ENCODE measurements around the gene SLC6A6.
"Not testable (repeated sequence)": the region's sequence is repeated elsewhere in the genome, so short reads cannot be mapped to it uniquely, and the experiment has no call there.

The SLC6A6 gene

DNA sequence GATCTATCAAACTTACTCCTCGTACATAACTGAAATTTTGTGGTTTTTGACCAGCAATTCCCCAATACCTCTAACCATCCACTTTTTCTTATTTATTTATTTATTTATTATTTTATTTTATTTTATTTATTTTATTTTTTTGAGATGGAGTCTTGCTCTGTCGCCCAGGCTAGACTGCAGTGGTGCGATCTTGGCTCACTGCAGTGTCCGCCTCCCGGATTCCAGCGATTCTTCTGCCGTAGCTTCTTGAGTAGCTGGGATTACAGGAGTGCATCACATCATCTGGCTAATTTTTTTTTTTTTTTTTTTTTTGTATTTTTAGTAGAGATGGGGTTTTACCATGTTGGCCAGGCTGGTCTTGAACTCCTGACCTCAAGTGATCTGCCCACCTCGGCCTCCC, 35.3 kb downstream of the SLC6A6 start:
- DNase-seq = not testable (repeated sequence)

DNA sequence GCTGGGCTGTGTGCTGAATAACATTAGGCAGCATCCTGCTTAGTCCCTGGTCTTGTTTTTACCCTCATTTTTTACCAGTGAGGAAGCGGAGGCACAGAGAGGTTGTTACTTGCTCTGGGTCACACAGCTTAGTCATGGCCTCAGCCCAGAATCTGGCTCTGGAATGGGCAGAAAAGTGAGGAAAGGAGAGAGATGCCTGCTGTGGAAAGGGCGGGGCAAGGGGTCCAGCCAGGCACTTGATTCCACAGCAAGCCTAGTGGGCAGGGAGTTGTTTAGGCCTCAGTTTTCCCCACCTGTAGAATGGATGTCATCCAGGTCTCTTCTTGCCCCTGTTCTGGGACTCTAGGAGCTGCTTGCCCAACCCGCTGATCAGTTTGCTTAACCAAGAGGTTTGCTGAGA, 35.9 kb downstream of the SLC6A6 start:
- no peak for DNase-seq

DNA sequence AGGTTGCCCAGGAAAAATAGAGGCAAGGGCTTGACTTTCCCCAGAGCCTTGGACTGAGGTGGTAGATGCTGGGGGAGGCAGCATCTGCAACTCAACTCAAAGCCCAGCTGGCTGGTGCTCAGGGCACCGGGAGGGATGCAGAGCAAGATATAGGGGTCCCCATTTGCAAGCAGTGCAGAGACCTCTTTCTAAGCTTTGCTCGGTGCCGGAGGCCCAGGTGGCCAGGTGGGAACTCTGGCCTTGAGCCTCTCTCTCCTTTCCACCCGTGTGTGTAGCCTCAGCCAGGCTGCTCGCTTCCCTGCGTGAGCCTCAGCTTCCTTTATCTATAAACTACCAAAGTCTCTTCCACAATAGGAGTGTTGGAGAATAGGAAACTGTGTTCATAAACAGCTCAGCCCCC, 36.5 kb downstream of the SLC6A6 start:
- DNase-seq = no peak

DNA sequence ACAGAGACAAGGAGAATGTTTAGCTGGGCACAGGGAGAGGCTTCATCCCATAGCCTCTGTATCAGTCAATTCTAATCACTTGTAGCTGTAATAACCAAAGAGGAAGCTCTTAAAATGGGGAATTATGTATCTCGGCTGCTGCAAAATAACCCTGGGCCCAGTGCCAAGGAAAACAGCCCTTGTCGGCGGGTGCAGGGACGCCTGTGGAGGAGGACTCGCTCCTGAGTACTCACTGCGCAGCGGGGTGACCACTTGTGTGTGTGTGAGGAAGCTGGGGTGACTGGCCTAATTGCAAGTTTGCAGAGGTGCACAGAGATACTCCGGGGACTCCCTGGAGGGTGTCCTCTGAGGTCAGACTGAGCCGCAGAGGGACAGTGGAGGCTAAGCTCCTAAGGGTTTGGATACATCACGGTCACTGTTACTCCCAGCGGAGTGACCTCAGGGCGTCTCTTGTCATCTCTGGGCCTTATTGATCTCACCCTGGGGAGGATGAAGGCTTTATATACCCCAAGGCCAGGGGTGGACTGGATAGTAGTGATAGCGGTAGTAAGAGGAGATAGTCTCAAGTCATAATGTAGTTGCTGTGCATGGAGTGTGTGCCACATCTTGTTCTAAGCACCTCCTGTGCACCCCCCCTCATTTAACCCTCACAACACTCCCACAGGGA, 37.2 kb downstream of the SLC6A6 start:
- peak in 1 of 14 donors; percentile 53 for DNase-seq

DNA sequence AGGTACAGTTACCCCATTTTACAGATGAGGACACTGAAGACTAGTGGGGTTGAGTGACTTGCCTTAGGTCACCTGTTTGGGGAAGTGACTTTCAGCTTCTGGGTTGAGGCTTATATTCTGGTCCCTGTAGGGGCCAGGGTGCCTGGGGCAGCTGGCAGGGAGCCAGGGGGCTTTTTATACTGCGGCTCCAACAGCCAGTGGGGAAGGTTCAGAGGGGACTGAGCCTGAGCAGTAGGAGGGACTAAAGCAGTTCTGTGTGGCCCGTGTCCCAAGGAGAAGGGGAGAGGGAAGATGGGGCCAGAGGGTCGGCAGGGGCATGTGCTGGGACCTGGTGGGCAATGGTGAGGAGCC, 37.7 kb downstream of the SLC6A6 start:
- no peak for DNase-seq

DNA sequence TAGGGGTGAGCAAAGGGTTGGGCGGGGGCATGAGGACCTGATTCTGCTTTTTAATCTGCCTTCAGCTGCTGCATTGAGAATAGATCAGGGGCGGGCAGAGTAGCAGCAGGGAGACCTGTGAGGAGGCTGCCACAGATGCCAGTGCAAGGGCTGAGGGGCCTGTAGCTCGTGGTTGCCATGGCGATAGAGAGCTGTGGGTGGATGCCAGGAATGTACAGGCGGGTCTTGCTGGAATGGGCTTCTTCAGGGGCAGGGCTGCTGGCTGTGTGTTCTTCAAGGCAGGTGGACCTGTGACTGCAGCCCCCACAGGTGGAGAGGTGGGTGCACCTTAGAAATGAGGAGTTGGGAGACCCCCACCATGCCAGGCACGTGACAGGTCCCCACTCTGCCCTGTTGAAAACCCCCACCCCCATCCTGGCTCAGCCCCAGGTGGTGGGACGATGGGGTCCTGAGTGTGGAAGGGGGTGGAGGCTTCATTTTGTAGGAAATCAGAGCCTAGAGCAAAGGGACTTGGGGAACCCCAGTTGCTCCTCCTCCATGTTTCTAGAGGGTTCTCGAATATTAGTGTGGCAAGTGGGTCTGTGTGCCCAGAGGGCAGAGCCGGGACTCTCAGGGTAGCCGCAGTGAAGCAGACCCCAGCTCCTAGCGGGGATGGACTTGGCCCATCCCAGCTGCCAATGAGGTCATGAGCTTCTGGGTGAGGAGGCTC, 38.3 kb downstream of the SLC6A6 start:
- DNase-seq = no peak

DNA sequence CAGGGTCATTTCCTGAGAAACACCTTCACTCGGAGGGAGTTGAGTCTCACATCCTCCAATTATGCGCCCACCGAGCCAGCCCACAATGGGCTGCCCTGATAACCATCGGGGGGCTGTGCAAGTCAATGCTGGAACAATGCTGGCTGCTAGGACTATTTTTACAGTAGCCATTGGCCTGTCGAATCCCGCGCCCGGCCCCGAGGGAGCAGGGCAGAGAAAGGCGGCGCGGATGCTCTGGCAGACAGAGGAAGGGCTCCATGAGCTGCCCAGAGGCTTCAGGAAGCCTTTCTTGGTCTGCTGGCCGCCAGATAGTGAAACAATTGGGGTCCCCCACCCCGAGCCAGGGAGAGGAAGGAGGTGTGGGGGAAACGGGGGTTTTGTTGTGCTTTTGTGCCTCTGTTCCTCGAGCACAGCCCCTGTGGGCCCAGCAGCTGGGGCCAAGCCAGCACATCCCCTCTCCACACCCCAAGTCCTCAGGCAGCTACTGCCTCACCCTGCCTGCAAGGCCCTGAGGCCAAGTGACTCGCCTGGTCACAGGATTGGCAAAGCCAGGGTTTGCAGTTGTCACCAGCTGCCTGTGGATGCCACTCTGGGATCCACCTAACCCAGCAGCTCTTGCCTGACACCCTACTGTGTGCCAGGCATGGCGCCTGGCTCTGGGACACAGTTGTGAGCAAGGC, 39.0 kb downstream of the SLC6A6 start:
- no peak for DNase-seq

DNA sequence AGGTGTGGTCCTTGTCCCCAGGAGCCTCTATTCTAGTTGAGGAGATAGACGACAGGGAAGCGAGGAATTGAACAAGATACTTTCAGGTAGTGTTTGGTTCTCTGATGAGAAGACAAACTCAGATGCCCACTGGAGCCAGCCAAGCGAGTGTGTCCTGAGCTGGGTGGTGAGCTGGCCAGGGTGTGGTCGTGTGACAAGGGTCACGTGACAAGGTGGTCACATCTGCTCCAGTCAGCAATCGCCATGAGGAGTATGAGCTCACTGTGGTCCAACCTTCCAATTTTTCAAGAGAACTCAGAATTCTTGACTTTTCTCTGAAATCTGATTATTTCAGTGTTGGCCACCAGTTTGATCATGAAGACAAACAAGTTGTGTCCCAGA, 39.5 kb downstream of the SLC6A6 start:
- DNase-seq = no peak

DNA sequence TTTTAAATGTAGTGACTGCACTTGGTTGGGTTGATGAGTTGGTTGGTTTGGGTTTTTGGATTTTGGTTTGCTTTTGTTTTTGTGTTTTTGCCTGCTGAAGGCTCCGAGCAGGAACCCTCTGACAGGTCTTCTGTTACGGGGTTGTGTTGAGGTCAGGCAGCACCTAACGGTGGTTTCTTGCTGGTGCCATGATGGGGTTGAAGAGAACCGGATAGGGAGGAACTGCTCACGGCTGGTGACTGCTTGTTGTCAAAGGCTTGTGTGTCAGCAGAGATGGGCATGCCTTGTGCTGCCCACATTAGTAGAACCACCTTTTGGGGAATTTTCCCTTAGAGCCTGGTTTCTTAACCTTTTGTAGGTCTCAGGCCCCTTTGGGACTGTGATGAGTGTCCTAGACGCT, 42.0 kb downstream of the SLC6A6 start:
- DNase-seq = no peak

DNA sequence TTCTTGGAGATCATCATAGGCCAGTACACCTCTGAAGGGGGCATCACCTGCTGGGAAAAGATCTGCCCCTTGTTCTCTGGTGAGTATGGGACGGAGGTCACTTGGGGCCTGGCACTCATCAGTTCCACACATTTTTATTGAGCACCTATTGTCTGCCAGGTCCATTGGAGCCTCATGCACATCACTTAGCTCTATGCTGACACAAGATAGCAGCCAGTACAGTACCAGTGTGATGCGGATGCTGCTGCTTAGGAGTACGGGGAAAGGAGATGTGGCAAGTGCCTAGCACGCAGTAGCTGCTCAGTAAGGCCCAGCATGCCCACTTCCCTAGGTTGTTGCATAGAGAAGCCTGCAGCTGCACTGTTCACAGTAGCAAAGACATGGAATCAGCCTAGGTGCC, 43.4 kb downstream of the SLC6A6 start:
- DNase-seq = no peak

DNA sequence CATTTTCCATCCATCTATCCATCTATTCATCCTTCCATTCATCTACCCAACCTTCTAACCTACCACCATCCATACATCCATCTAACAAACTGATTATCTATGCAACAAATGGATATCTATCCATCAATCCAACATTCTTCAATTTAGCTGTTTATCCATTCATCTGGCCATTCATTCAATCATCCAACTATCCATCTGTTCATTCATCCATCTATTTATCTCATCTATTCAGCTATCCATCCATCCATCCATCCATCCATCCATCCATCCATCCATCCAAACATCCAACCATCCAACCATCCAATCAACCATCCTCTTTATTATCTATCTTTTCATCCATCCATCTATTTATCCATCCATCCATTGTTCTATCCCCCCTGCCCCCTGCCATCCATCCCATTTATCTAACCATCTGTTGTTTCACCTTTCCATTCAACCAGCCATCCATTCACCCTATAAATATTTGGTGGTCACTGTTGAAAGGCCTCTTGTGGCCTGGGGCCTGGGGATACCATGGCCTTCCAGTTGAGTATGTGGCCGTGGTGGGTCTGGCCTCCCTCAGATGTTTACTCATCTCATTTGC, 44.7 kb downstream of the SLC6A6 start:
- DNase-seq = no peak

DNA sequence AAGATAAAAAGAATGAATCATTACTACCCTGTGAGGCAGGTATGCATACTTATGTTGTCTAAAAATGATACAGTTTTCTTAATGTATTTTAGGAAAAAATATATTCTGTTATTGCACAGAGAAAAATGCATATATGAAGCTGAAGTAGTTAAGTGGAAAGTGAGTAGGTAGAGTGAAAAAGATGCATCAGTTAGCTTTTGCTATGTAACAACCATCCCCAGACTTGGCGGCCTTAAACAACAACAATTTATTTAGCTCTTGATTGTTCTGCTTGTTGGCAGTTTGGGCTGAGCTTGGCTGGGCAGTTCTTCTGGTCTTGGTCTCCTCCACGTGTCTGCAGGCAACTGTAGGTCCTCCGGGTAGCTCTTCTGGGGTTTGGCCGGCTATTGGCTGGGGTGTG, 45.7 kb downstream of the SLC6A6 start:
- DNase-seq = no peak

DNA sequence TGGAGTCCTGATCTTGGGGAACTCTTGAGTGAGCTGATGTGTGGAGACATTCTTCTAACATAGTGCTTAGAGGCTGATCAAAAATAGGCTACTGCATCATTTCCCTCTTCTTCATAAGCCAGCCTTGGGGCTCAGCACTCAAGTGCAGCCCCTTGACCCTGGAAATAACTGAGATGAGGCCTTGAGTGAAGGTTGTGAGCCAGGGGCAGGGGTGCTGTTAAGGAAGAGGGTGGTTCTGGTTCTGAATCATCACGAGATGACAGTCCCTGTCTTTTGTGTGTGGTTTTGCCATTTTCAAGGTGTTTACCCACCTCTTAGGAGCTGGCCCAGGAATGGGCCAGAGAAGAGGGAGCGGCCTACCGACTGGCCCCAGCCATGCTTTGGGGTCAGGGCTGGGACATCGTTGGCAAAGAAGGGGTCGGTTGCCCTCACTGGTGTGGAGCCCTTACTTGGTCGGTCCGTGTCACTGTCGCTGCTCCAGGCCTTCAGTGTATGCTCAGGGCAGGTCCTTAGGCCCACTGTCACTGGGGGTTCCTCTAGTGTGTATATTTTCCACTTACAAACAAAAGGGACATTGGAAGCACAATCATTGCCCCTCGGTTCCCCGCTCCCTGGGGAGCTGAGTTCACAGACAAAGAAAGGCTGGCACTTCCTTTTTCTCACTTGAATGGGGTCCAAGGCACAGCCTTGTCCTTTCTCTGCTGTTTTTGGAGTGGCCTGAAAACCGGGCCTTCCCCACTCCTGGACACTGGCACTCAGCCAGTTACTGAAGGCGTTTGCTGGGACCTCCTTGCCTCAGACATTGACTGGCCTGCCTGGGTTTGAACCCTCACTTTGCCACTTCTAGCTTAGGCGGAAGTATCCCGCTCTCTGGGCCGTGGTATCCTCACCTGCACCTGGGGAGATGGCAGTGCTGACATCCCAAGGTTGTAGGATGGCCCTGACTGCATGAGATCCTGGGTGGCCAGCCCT, 46.6 kb downstream of the SLC6A6 start:
- no peak for DNase-seq

DNA sequence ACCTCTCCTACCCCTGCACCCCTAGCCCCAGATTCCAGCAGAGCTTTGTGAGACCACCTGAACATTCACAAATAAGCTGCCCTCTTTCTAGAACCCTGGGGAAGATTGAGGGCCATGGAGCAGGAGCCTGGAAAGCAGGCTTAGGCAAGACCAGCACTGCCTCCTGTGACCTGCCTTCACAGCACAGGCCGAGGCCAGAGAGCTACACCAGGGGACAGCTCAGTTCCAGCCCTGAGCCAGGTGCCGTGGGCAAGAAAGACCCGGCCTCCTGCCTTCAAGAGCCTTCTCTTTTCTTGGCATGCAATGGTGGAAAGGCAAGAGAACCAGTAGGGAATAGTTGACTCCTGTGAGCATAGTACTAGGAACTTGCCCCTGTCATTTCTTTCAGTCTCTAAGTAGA, 48.1 kb downstream of the SLC6A6 start:
- no peak for DNase-seq

DNA sequence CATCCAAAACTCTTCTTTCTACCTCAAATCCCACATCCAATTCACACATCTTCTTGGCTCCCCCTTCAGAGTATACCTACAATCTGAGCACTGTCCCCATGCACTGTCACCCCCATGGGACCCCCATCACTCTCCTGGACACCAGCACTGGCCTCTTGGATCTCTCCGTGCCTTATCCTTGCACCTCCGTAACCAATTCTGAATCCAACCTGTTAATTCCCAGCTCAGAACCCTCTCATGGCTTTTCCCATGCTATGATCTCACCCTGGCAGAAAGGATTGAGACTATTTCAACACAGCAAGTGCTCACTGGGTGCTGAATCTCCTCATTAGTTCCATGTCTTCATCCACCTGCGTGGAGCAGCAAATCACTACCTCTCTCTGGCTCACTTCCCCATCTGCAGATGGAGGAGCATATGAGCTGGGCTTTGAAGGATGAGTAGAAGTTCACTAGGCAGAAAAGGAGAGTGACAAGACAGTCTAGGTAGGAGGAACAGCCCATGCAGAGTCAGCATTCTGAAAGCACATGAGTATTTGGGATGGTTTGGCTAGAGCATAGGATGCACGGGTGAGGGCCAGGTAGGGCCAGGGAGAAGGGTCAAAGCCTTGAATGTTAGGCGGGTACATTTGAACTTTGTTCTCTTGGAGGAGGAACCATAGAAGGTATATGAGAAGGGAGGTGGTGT, 48.7 kb downstream of the SLC6A6 start:
- DNase-seq = no peak

DNA sequence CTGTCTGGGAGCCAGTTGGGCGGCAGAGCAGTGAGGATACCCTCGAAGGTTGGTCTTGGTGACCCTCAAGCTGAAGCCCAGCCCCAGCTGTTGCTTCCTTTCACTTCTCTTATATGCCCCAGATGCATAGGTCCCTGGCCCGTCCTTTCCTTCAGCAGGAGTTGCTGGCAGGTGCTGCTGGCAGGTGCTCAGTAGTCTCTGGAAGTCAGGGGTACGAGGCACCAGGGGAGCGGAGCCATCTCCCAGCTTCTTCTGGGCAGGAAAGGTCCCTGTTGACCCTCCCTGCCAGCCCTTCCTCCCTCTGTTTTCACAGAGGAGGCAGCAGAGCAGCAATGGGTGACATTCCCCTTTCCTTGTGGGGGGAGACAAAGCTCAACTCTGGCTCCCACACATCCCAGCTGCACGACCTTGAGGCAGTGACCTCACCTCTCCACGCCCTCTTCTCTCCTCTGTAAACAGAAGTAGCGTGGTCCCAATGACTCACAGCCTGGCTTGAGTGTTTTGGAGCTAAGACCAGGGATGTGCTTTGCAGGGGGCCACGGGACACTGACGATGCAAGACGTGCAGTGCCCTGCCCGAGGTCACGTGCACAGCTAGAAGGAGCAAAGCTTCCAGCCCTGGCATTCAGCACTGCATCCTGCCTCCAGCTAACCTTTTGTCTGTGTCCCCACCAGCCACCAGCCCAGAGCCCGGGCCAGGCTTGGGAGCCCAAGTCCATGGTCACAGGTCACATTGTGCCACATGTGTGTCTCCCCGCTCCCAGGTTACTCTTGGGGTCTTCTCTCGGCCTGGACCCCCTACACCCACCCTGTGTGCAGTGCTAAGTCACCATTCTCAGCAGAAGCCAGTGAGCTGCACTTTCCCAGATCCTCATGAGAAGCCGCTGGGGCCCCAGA, 49.7 kb downstream of the SLC6A6 start:
- DNase-seq = peak in 6 of 14 donors; percentile 37 to 76 (median 52)

DNA sequence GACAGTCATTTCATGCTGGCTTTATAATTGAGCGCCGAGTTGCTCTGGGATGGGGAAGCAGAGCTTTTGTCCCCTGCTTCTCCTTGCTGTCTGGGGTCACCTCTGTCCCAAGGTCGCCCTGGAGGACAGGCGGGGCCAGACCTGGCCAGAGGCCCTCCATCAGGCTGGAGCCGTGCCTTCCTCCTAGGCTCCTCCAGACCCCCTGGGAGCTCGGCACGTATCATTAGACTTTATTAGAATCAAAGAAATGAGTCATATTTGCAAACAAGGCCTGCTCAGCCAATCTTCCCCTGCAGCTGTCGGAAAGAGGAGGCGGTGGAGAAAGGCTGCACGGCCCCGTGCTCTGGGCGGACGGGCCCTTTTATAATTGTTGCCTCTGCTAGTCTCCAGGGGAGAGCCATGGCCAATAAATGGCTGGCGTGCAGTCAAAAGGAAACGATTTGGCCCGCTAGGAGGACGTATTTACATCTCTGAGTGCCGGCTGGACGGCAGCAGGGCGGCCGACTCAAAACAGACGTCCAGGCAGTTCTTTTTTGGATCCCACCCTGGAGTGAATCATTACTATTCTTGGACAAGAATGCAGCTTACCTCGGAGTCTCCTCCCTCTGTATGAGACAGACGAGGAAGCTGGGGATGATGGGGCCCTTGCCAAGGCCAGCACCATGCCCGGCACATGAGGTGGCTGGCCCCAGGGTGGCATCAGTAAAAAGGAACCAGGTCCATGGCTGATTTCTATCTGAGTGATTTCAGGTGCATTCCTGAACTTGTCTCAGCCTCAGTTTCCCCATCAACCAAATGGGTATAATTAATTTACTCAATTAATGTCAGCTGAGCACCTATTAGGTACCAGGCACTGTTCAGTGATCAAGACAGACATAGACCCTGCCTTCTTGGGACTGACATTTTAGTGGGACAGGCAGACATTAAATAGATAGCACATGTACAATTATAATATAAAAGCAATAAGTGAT, 50.6 kb downstream of the SLC6A6 start:
- DNase-seq = peak in 13 of 14 donors; percentile 14 to 82 (median 59)

DNA sequence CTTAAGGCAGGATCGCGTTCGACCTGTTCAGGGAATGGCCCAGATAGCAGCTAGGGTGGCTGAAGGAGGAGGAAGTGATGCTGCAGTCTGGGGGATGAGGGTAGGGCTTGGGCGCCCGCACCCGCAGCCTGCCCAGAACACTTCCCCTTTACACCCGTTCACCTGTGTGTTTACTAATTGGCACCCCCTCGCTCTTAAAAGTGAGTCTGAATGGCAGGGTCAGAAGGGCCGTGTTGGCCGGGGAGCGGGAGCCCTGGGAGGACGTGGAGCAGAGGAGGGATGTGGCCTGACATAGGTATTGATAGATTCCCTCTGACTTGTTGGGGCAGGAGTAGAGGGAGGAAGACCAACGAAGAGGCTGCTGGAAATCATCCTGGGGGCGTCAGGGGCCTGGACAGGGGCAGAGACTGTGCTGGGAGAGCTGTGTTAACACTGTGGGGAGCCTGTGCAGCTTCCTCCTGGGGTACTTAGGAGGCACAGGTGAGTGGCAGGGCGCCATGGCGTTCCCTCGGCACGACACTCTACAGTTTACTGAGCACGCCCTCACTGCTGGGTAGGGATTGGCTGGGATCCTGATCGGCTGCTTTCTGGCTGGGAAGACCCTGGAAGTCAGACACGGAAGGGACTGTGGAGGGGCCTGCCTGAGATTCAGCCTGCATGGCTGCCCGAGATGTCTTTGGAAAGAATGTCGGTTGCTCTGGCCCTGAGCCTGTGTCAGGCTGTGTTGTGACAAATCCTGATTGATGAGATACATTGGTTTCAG, 51.7 kb downstream of the SLC6A6 start:
- DNase-seq = peak in 1 of 14 donors; percentile 36
